ENCODE measurements around the gene RTKN2. TPM values are rescaled to one million over a fixed set of nuclear protein-coding genes. Genes with fewer than 3 reads are reported as not detected.

The RTKN2 gene
- total RNA-seq, 1 donor from 2014 or later = 3.9 TPM

GRCh38 chr10:62185919-62186692 lies 82.5 kb downstream of the RTKN2 start:
- no peak for TF ChIP-seq CTCF (IDR thresholded peaks at IDR 0.05)
- Mint-ChIP-seq H3K9me3 (ENCODE audit: low read depth) (peaks cover 1% of the 10 kb centered on the region), H3K4me3 (ENCODE audit: unreplicated experiment) (no peak overlapping the region), H3K36me3 (ENCODE audit: low read depth) (peaks cover 1% of the 10 kb centered on the region), H3K27ac (ENCODE audit: unreplicated experiment) (no peak overlapping the region), H3K4me1 (ENCODE audit: low read depth) (no peaks in the 10 kb centered on the region), H3K27me3 (ENCODE audit: low read depth) (no peaks in the 10 kb centered on the region)
- no peak for DNase-seq (ENCODE audit: low spot score)

- Mint-ChIP-seq H3K36me3 (ENCODE audit: low read depth) (no peaks in the 10 kb centered on the region), H3K27ac (ENCODE audit: unreplicated experiment) (no peak overlapping the region), H3K9me3 (ENCODE audit: low read depth) (peaks cover 6% of the 10 kb centered on the region), H3K4me3 (ENCODE audit: unreplicated experiment) (no peak overlapping the region), H3K27me3 (ENCODE audit: low read depth) (no peaks in the 10 kb centered on the region), H3K4me1 (ENCODE audit: low read depth) (no peaks in the 10 kb centered on the region)
- no peak for TF ChIP-seq CTCF (IDR thresholded peaks at IDR 0.05)
- DNase-seq (ENCODE audit: low spot score) = no peak
Measured at GRCh38 chr10:62183857-62184795, 84.5 kb downstream of the RTKN2 start.

GRCh38 chr10:62183442-62183841 lies 85.2 kb downstream of the RTKN2 start:
- Mint-ChIP-seq H3K27me3 (ENCODE audit: low read depth) (no peaks in the 10 kb centered on the region), H3K36me3 (ENCODE audit: low read depth) (no peaks in the 10 kb centered on the region), H3K27ac (ENCODE audit: unreplicated experiment) (no peak overlapping the region), H3K9me3 (ENCODE audit: low read depth) (peaks cover 8% of the 10 kb centered on the region), H3K4me3 (ENCODE audit: unreplicated experiment) (no peak overlapping the region), H3K4me1 (ENCODE audit: low read depth) (no peaks in the 10 kb centered on the region)
- no peak for DNase-seq (ENCODE audit: low spot score)
- no peak for TF ChIP-seq CTCF (IDR thresholded peaks at IDR 0.05)

GRCh38 chr10:62182595-62182994 lies 86.0 kb downstream of the RTKN2 start:
- DNase-seq (ENCODE audit: low spot score) = no peak
- Mint-ChIP-seq H3K4me3 (ENCODE audit: unreplicated experiment) (no peak overlapping the region), H3K4me1 (ENCODE audit: low read depth) (no peaks in the 10 kb centered on the region), H3K27ac (ENCODE audit: unreplicated experiment) (no peak overlapping the region), H3K36me3 (ENCODE audit: low read depth) (no peaks in the 10 kb centered on the region), H3K27me3 (ENCODE audit: low read depth) (no peaks in the 10 kb centered on the region), H3K9me3 (ENCODE audit: low read depth) (peaks cover 10% of the 10 kb centered on the region)
- TF ChIP-seq CTCF (IDR thresholded peaks at IDR 0.05) = no peak

GRCh38 chr10:62182171-62182570 lies 86.5 kb downstream of the RTKN2 start:
- Mint-ChIP-seq H3K27ac (ENCODE audit: unreplicated experiment) (no peak overlapping the region), H3K36me3 (ENCODE audit: low read depth) (no peaks in the 10 kb centered on the region), H3K27me3 (ENCODE audit: low read depth) (no peaks in the 10 kb centered on the region), H3K4me1 (ENCODE audit: low read depth) (no peaks in the 10 kb centered on the region), H3K9me3 (ENCODE audit: low read depth) (peaks cover 13% of the 10 kb centered on the region), H3K4me3 (ENCODE audit: unreplicated experiment) (no peak overlapping the region)
- no peak for TF ChIP-seq CTCF (IDR thresholded peaks at IDR 0.05)
- DNase-seq (ENCODE audit: low spot score) = no peak
